CD4-positive, alpha-beta T cell treated with Interleukin-6 at 100 ng/mL for 8 hours (primary cell): ENCODE results near the gene CGAS.
"Not testable (repeated sequence)": the region's sequence is repeated elsewhere in the genome, so short reads cannot be mapped to it uniquely, and the experiment has no call there.

ENCODE experiments used
- DNase-seq: peaks from one replicate; pipeline ENCODE4 v3.0.0-alpha.2; 2020; ENCODE audit warnings: mixed read lengths, low spot score

CGAS gene

GRCh38 chr6:73452107-73452461 lies at the start of gene CGAS:
Gene CGAS (minus strand): TSS chr6:73452297. CDS start chr6:73452181, 116 bp downstream.
- DNase-seq, result peak; percentile 71

- no peak for DNase-seq
Measured at GRCh38 chr6:73497915-73498314, 45.8 kb upstream of the CGAS start.

GRCh38 chr6:73491377-73491776 lies 39.3 kb upstream of the CGAS start:
- DNase-seq, result no peak

GRCh38 chr6:73487473-73487872 lies 35.4 kb upstream of the CGAS start:
- no peak for DNase-seq

GRCh38 chr6:73484438-73484837 lies 32.3 kb upstream of the CGAS start:
- DNase-seq, result no peak

GRCh38 chr6:73481969-73482368 lies 29.9 kb upstream of the CGAS start:
- DNase-seq, result no peak

- no peak for DNase-seq
Measured at GRCh38 chr6:73477407-73477806, 25.3 kb upstream of the CGAS start.

- no peak for DNase-seq
Measured at GRCh38 chr6:73476723-73477122, 24.6 kb upstream of the CGAS start.

- DNase-seq, result no peak
Measured at GRCh38 chr6:73471686-73472290, 19.7 kb upstream of the CGAS start.

GRCh38 chr6:73461537-73462350 lies 9.6 kb upstream of the CGAS start, which contains the start of gene MTO1:
Gene MTO1 (plus strand): TSS chr6:73461737. CDS start chr6:73461855, 118 bp downstream.
- DNase-seq, result peak; percentile 82

GRCh38 chr6:73460056-73460455 lies 8.0 kb upstream of the CGAS start:
- no peak for DNase-seq

GRCh38 chr6:73459474-73459873 lies 7.4 kb upstream of the CGAS start:
- not testable (repeated sequence) for DNase-seq

- DNase-seq, result no peak
Measured at GRCh38 chr6:73455865-73456629, 4.0 kb upstream of the CGAS start.

GRCh38 chr6:73451223-73452106 lies 632 bp downstream of the CGAS start:
- DNase-seq, result peak; percentile 33

GRCh38 chr6:73443555-73443954 lies 8.5 kb downstream of the CGAS start:
- no peak for DNase-seq

GRCh38 chr6:73435236-73435635 lies 16.9 kb downstream of the CGAS start:
- DNase-seq, result no peak

GRCh38 chr6:73421534-73421933 lies 30.6 kb downstream of the CGAS start:
- no peak for DNase-seq

GRCh38 chr6:73418081-73418741 lies 33.9 kb downstream of the CGAS start:
- DNase-seq, result no peak

GRCh38 chr6:73413102-73413501 lies 39.0 kb downstream of the CGAS start:
- DNase-seq, result no peak

GRCh38 chr6:73409395-73409794 lies 42.7 kb downstream of the CGAS start:
- DNase-seq, result no peak

- DNase-seq, result no peak
Measured at GRCh38 chr6:73400656-73401055, 51.4 kb downstream of the CGAS start.
